MCF 10A (cell line): ENCODE data around the gene ERGIC1. TPM values are rescaled to one million over a fixed set of nuclear protein-coding genes. Genes with fewer than 3 reads are reported as not detected.

Source experiments
- BruUV-seq: library from RNA; stranded (reverse); fragments of 400-500 nt; replicated peaks from 2 replicates; lab custom pipeline; 2021; lab: Mats Ljungman, UMichigan
- CTCF ChIA-PET: fragments of 300-600 bp; sonication (Branson Sonifier 250); formaldehyde crosslinking; extraction: SDS; loops from one replicate; lab custom pipeline; 2021; ENCODE audit warnings: antibody characterized with exemption, inconsistent platforms; lab: Yijun Ruan, JAX
- POLR2A ChIA-PET: fragments of 300-600, 350-650 bp; sonication (Branson Sonifier 250); formaldehyde crosslinking; extraction: SDS; loops from one replicate; lab custom pipeline; 2020; ENCODE audit warnings: antibody characterized with exemption, inconsistent platforms; lab: Yijun Ruan, JAX
- DNase-seq: peaks from one replicate; pipeline ENCODE4 v3.0.0-alpha.2; 2018; ENCODE audit not compliant: unreplicated experiment
- H3K27ac Mint-ChIP-seq: one replicate; pipeline ENCODE4 v1.8.0; 2022; ENCODE audit warnings: mild to moderate bottlenecking, low read depth, mixed read lengths; ENCODE audit not compliant: unreplicated experiment
- H3K27me3 Mint-ChIP-seq: one replicate; pipeline ENCODE4 v1.8.0; 2022; ENCODE audit warnings: mixed read lengths; ENCODE audit not compliant: insufficient read depth, unreplicated experiment
- H3K36me3 Mint-ChIP-seq: one replicate; pipeline ENCODE4 v1.8.0; 2022; ENCODE audit warnings: mild to moderate bottlenecking, moderate library complexity, mixed read lengths; ENCODE audit not compliant: insufficient read depth, unreplicated experiment
- H3K4me1 Mint-ChIP-seq: one replicate; pipeline ENCODE4 v1.8.0; 2022; ENCODE audit warnings: mixed read lengths; ENCODE audit not compliant: insufficient read depth, unreplicated experiment
- H3K4me3 Mint-ChIP-seq: one replicate; pipeline ENCODE4 v1.8.0; 2022; ENCODE audit warnings: mild to moderate bottlenecking, moderate library complexity, mixed read lengths; ENCODE audit not compliant: unreplicated experiment
- H3K9me3 Mint-ChIP-seq: one replicate; pipeline ENCODE4 v1.8.0; 2022; ENCODE audit warnings: mixed read lengths; ENCODE audit not compliant: unreplicated experiment
- intact Hi-C: fragments of 100-400 bp; cut with micrococcal nuclease; formaldehyde crosslinking; loops from 2 replicates; pipeline ENCODE4 v1.14.1; 2022
- total RNA-seq: library from RNA; stranded (reverse); gene quantifications from 2 replicates; pipeline ENCODE4 v1.2.3, GENCODE V29; 2022
- TF ChIP-seq, protein P1 (sequence below): fragments of 200-600 bp; IDR thresholded peaks from one replicate; pipeline ENCODE4 v1.8.0; 2022; ENCODE audit warnings: antibody characterized with exemption, mild to moderate bottlenecking; ENCODE audit not compliant: unreplicated experiment

The ERGIC1 gene
- total RNA-seq, 1 experiment from 2014 or later, result 257 TPM

DNA sequence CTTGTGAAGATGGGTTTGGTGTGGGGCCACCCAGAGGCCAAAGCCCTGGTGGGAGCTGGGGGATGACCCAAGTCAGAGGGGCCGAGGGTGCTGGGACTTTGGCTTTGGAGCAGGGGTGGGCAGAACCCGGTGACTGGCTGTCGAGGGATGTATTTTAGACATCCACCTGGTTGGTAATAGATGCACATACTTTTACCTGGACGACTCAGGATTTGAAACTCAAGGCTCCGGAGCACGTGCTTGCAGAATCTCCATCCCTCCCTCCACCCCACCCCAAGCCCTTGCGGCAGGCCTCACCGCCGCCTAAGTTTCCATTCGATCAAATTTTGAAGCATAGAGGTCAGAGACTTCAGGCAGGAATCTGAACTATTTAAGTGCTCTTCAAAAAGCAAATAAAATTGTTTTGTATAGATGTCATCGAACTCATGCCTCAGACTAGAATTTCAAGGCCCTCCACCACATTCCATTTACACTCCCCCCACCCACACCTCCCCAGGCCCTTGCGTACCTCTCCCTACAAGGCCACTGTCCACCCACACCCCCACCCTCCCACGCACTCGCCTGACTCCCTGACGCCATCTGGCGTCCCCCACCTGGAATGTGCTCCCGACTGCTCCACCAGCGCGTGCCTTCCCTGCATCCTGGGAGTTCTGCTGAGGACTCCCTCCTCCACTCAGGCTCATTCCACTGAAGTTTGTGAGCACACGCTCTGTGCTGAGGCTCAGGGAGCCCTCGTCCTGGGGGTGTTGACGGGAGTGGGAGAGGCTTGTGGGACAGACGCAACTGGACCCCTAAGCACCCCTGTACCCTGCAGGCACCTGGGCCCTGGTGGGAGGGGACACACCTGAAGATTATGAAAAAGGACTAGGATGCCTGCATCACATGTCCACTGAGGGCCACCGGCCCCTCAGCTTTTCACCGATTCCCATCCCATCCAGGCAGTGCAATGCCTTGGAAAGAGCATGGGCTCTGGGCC, 68.7 kb downstream of the ERGIC1 start:
- Mint-ChIP-seq H3K27ac (peak overlapping the region; percentile 98), H3K4me3 (peak overlapping the region; percentile 45), H3K4me1 (peaks cover 82% of the 10 kb centered on the region), H3K9me3 (no peaks in the 10 kb centered on the region), H3K27me3 (no peaks in the 10 kb centered on the region), H3K36me3 (peaks cover 69% of the 10 kb centered on the region)
- peak; percentile 75 for DNase-seq
- POLR2A ChIA-PET, result interaction anchor here (1.0 to 13.3 kb wide), 11 partner anchors 16 to 170 kb away, joined by 3 to 910 read pairs (median 35); partner anchors contain the start of genes DUSP1 and RPL26L1
- intact Hi-C loops, result loop anchor here (5.0 kb wide), 3 partner anchors 35 to 170 kb away; no protein-coding TSS in a partner anchor
- TF ChIP-seq, protein P1, sequence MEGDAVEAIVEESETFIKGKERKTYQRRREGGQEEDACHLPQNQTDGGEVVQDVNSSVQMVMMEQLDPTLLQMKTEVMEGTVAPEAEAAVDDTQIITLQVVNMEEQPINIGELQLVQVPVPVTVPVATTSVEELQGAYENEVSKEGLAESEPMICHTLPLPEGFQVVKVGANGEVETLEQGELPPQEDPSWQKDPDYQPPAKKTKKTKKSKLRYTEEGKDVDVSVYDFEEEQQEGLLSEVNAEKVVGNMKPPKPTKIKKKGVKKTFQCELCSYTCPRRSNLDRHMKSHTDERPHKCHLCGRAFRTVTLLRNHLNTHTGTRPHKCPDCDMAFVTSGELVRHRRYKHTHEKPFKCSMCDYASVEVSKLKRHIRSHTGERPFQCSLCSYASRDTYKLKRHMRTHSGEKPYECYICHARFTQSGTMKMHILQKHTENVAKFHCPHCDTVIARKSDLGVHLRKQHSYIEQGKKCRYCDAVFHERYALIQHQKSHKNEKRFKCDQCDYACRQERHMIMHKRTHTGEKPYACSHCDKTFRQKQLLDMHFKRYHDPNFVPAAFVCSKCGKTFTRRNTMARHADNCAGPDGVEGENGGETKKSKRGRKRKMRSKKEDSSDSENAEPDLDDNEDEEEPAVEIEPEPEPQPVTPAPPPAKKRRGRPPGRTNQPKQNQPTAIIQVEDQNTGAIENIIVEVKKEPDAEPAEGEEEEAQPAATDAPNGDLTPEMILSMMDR, result peak; percentile 27
- CTCF ChIA-PET, result interaction anchor here (0.6 to 4.9 kb wide), 9 partner anchors 17 to 188 kb away, joined by 3 to 35 read pairs (median 5); partner anchors contain the start of gene DUSP1
- no TSS peak for BruUV-seq

DNA sequence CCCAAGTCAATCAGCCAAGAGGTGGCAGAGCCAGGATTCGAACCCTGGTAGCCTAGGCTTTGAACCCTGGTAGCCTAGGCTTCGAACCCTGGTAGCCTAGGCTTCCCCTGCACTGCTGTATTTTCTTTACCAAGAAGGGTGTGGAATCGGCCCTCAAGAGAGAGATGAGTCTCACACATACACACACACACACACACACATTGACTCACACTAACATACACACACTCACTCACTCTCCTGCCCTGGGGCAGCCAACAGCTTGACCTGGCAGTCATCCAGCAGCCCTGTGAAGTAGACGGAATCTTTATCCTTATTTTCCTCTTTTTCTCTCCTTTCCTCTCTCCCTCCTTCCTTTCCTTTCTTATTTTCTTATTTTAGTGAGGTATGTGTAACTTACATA, 69.7 kb downstream of the ERGIC1 start:
- no peaks in the 10 kb centered on the region for H3K27me3 Mint-ChIP-seq
- H3K36me3 Mint-ChIP-seq, result peaks cover 59% of the 10 kb centered on the region
- BruUV-seq, result no TSS peak
- H3K27ac Mint-ChIP-seq, result peak overlapping the region; percentile 98
- CTCF ChIA-PET, result interaction anchor here (0.6 to 4.9 kb wide), 9 partner anchors 13 to 139 kb away, joined by 3 to 35 read pairs (median 6); partner anchors contain the start of gene DUSP1
- TF ChIP-seq, protein P1, result no peak
- no peaks in the 10 kb centered on the region for H3K9me3 Mint-ChIP-seq
- H3K4me1 Mint-ChIP-seq, result peaks cover 80% of the 10 kb centered on the region
- peak; percentile 98 for DNase-seq
- POLR2A ChIA-PET, result interaction anchor here (0.5 to 13.3 kb wide), 27 partner anchors 8 to 313 kb away, joined by 3 to 910 read pairs (median 13); partner anchors contain the start of genes DUSP1, ERGIC1 and RPL26L1
- peak overlapping the region; percentile 48 for H3K4me3 Mint-ChIP-seq
- intact Hi-C loops, result loop anchor here (1.0 to 5.0 kb wide), 6 partner anchors 17 to 171 kb away; no protein-coding TSS in a partner anchor

GRCh38 chr5:172904312-172904642, 70.2 kb downstream of the ERGIC1 start:
- no peaks in the 10 kb centered on the region for H3K9me3 Mint-ChIP-seq
- H3K4me3 Mint-ChIP-seq, result peak overlapping the region; percentile 48
- no peaks in the 10 kb centered on the region for H3K27me3 Mint-ChIP-seq
- TF ChIP-seq, protein P1, result no peak
- BruUV-seq, result no TSS peak
- DNase-seq, result no peak
- H3K27ac Mint-ChIP-seq, result peak overlapping the region; percentile 98
- ChIA-PET POLR2A (interaction anchor here (0.5 to 13.3 kb wide), 39 partner anchors 8 to 887 kb away, joined by 3 to 910 read pairs (median 7); partner anchors contain the start of genes ATP6V0E1, DUSP1, ERGIC1 and RPL26L1), CTCF (interaction anchor here (0.6 to 4.9 kb wide), 12 partner anchors 14 to 190 kb away, joined by 3 to 35 read pairs (median 8); partner anchors contain the start of gene DUSP1)
- peaks cover 54% of the 10 kb centered on the region for H3K36me3 Mint-ChIP-seq
- H3K4me1 Mint-ChIP-seq, result peaks cover 75% of the 10 kb centered on the region
- intact Hi-C loops, result loop anchor here (1.0 to 5.0 kb wide), 6 partner anchors 17 to 172 kb away; no protein-coding TSS in a partner anchor
